Measurements from ENCODE around the gene ANKAR.
"Not testable (repeated sequence)": the region's sequence is repeated elsewhere in the genome, so short reads cannot be mapped to it uniquely, and the experiment has no call there.

ANKAR gene

DNA sequence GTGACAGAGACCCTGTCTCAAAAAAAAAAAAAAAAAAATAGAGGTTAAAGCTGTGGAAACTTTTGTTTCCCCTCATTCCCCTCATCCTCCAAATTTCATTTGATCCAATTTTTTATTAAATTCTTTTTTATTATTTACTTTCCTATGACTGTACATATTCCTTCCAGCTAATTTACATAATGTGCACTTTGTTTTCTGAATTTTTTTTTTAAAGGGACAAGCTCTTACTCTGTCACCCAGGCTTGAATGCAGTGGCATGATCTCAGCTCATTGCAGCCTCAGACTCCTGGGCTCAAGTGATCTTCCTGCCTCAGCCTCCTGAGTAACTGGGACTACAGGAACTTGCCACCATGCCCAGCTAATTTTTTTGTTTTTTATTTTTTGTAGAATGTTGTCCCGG lies 10.3 kb downstream of the ANKAR start:
- no peaks in the 10 kb centered on the region for H3K27me3 ChIP-seq (ENCODE audit: control insufficient read depth, insufficient read depth, low read length)
- H3K9ac ChIP-seq (ENCODE audit: low read depth, low read length), result no peak overlapping the region
- no peaks in the 10 kb centered on the region for H3K9me3 ChIP-seq (replicated peaks; ENCODE audit: low read length)
- no peak overlapping the region for H3K4me2 ChIP-seq (ENCODE audit: low read length)
- H3K4me1 ChIP-seq (ENCODE audit: control insufficient read depth, insufficient read depth, low read length), result peaks cover 9% of the 10 kb centered on the region
- H3K4me3 ChIP-seq (ENCODE audit: low read length), result no peak overlapping the region
- no peaks in the 10 kb centered on the region for H3K36me3 ChIP-seq (ENCODE audit: insufficient read depth, low read length)

DNA sequence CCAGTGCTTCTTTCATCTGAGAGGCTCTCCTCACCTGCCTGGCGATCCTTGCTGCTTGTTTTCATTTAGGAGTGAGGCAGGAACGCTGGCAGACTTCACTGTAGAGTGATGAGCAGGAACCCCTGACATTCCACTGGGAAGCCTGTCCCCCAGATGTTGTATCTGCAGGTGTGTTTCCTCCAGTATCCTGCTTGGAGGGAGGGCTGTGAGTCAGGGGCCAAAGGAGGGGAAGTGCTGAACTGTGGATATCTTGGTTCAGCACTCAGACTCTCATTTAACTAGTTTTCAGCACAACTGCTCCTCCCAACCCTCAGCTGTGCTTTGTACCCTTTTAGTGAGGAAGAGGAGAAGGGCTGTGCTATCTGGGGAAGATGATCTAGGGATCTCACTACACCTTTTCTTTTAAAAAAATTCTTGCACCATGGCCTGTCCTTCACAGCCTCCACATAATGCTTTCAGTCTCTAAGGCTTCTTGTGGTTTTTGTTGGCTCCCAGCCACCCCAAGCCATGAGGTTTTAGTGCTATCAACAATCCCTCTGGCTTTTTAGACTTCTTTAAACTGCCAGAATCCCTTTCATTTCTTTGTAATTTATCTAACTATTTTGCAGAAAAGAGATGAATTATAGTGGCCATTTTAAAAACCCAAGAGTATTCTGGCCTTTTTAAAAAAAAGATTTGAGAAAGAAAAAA lies 11.2 kb downstream of the ANKAR start:
- H3K9ac ChIP-seq (ENCODE audit: low read depth, low read length), result no peak overlapping the region
- H3K36me3 ChIP-seq (ENCODE audit: insufficient read depth, low read length), result no peaks in the 10 kb centered on the region
- no peaks in the 10 kb centered on the region for H3K27me3 ChIP-seq (ENCODE audit: control insufficient read depth, insufficient read depth, low read length)
- H3K4me2 ChIP-seq (ENCODE audit: low read length), result no peak overlapping the region
- H3K4me3 ChIP-seq (ENCODE audit: low read length), result no peak overlapping the region
- no peaks in the 10 kb centered on the region for H3K9me3 ChIP-seq (replicated peaks; ENCODE audit: low read length)
- H3K4me1 ChIP-seq (ENCODE audit: control insufficient read depth, insufficient read depth, low read length), result peaks cover 9% of the 10 kb centered on the region

DNA sequence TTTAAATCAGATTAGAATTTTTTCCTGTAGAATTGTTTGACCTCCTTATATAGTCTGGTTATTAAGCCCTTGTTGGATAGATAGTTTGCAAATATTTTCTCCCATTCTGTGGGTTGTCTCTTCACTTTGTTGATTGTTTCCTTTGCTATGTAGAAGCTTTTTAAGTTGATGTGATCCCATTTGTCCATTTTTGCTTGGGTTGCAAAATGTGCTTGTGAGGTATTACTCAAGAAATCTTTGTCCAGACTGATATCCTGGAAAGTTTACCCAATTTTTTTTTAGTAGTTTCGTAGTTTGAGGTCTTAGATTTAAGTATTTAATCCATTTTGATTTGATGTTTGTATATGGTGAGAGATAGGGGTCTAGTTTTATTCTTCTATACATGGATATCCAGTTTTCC lies 13.3 kb downstream of the ANKAR start:
- H3K4me2 ChIP-seq (ENCODE audit: low read length); H3K4me1 ChIP-seq (ENCODE audit: control insufficient read depth, insufficient read depth, low read length); H3K9me3 ChIP-seq (replicated peaks; ENCODE audit: low read length); H3K27me3 ChIP-seq (ENCODE audit: control insufficient read depth, insufficient read depth, low read length); H3K36me3 ChIP-seq (ENCODE audit: insufficient read depth, low read length); H3K4me3 ChIP-seq (ENCODE audit: low read length); H3K9ac ChIP-seq (ENCODE audit: low read depth, low read length): not testable (repeated sequence)

DNA sequence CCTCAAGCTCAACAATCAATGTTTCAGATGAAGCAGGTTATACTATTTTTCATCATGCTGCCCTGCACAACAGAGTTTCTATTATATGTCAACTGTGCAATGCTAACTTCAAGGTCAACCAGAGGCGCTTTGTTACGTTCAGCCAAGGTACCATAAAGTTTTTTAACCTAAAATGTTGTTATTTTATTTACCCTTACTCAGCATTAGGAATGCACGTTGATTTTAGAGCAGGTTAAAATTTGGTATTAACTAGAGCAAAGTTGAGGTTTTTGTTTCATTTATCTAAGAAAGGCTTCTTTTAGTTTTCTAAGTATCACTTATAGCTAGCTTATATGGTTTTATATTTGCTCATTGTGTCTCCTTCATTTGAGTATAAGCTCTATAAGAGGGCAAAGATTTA lies 21.8 kb downstream of the ANKAR start:
- no peak overlapping the region for H3K9ac ChIP-seq (ENCODE audit: low read depth, low read length)
- H3K9me3 ChIP-seq (replicated peaks; ENCODE audit: low read length), result no peaks in the 10 kb centered on the region
- H3K4me3 ChIP-seq (ENCODE audit: low read length), result no peak overlapping the region
- no peak overlapping the region for H3K4me2 ChIP-seq (ENCODE audit: low read length)
- H3K27me3 ChIP-seq (ENCODE audit: control insufficient read depth, insufficient read depth, low read length), result no peaks in the 10 kb centered on the region
- H3K36me3 ChIP-seq (ENCODE audit: insufficient read depth, low read length), result no peaks in the 10 kb centered on the region
- no peaks in the 10 kb centered on the region for H3K4me1 ChIP-seq (ENCODE audit: control insufficient read depth, insufficient read depth, low read length)

DNA sequence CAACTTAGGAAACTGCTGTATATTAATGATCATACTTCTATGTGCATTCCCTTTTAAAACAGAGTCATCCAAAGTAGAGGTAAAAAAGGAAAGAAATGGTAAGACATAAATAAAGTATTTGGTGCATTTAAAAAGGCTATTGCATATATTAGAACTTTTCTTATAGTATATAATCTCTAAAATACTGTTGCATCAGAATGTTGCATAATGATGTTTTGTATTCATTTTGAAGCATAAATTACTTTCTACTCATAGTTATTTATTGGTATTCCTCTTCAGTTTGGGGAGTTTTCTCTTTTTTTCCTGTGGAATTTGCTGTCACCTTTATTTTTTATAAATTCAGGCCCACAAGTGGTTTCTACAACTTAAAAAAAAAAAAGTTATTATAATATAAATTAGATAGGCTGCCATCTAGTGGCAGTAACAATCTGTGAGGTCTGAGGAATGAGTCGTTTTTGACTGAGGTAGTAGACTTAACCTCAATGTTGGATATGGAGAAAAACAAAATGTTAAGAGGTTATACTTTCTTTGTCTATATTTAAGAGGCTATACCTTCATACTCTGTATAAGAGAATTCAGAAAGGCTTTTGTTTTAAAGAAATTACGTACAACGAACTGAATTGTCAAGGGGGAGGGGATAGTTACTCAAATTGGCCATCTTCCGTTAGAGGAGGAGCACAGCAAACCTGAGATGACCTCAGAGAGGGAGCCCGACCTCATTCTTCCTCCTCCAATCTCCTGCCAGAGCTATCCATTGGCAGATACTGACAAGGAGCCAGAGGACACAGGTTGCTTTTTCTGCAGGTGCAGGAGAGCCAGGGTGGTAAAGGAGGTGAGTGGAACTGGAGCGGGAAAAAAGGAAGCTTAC lies 23.8 kb downstream of the ANKAR start:
- Histone ChIP-seq H3K9ac (ENCODE audit: low read depth, low read length) (no peak overlapping the region), H3K27me3 (ENCODE audit: control insufficient read depth, insufficient read depth, low read length) (no peaks in the 10 kb centered on the region), H3K4me1 (ENCODE audit: control insufficient read depth, insufficient read depth, low read length) (no peaks in the 10 kb centered on the region), H3K4me2 (ENCODE audit: low read length) (no peak overlapping the region), H3K36me3 (ENCODE audit: insufficient read depth, low read length) (no peaks in the 10 kb centered on the region), H3K9me3 (replicated peaks; ENCODE audit: low read length) (no peaks in the 10 kb centered on the region), H3K4me3 (ENCODE audit: low read length) (no peak overlapping the region)

DNA sequence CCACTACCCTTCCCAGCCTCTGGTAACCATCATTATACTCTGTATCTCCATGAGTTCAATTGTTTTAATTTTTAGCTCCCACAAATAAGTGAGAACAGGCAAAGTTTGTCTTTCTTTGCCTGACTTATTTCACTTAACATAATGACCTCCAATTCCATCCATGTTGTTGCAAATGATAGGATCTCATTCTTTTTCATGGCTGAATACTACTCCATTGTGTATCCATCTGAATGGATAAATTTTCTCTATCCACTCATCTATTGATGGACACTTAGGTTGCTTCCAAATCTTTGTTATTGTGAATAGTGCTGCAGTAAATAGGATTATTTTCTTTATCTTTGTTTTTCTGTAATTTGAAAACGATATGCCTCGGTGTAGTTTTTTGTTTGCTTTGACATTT lies 26.2 kb downstream of the ANKAR start:
- Histone ChIP-seq H3K4me3 (ENCODE audit: low read length) (no peak overlapping the region), H3K4me2 (ENCODE audit: low read length) (no peak overlapping the region), H3K9me3 (replicated peaks; ENCODE audit: low read length) (no peaks in the 10 kb centered on the region), H3K9ac (ENCODE audit: low read depth, low read length) (no peak overlapping the region), H3K27me3 (ENCODE audit: control insufficient read depth, insufficient read depth, low read length) (no peaks in the 10 kb centered on the region), H3K4me1 (ENCODE audit: control insufficient read depth, insufficient read depth, low read length) (no peaks in the 10 kb centered on the region), H3K36me3 (ENCODE audit: insufficient read depth, low read length) (no peaks in the 10 kb centered on the region)

DNA sequence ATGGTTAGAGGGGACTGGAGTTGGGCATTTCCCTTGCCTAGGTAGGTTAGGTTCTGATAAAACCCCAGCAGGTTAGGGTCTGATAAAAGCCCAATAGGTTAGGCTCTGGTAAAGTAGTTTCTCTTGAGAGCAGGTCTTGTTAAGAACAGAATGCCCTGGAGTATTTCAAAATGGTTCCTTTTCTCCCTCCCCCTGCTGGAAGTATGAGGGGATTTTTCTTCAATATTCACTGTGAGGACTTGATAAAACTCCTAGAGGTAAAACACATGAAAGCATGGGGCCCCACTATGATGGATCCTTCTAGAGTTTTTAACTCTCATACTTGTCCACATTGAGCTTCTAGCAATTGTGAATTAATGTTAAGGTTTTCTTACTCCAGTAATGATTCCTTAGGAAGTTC lies 27.6 kb downstream of the ANKAR start:
- no peaks in the 10 kb centered on the region for H3K36me3 ChIP-seq (ENCODE audit: insufficient read depth, low read length)
- H3K4me2 ChIP-seq (ENCODE audit: low read length), result no peak overlapping the region
- no peak overlapping the region for H3K9ac ChIP-seq (ENCODE audit: low read depth, low read length)
- no peaks in the 10 kb centered on the region for H3K4me1 ChIP-seq (ENCODE audit: control insufficient read depth, insufficient read depth, low read length)
- no peak overlapping the region for H3K4me3 ChIP-seq (ENCODE audit: low read length)
- no peaks in the 10 kb centered on the region for H3K9me3 ChIP-seq (replicated peaks; ENCODE audit: low read length)
- no peaks in the 10 kb centered on the region for H3K27me3 ChIP-seq (ENCODE audit: control insufficient read depth, insufficient read depth, low read length)

DNA sequence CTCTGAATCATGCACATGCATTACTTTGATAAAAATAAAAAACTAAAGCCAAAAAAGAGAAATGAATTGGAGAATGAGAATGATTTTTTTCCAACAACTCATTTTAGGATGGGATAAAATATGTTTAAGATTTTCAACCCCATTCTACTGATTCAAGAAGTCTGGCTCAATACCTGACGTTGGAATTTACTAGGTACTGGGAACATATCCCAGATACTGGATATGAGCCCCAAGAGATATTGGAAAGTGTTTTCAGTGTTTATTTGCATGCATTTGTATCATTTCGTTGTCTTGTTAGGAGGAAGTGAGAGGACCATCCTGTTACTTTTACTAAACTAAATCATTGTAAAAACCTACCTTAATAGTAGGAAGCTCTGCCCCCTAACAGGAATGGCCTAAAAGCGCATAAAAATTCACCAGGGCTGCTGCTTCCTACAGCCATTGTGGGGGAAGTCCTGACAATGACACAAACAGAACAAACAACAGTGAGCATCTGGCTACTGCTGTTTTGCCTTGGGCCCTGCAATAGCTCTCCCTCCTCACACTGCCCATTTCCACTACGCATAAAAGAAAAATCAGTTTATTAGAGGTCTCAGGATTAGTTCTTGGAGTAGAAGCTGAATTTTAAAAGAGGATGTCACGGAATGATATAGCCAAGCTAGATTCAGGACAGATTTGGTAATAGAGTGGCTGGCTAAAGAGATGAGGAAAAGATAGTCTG lies 35.2 kb downstream of the ANKAR start:
- no peaks in the 10 kb centered on the region for H3K9me3 ChIP-seq (replicated peaks; ENCODE audit: low read length)
- H3K4me2 ChIP-seq (ENCODE audit: low read length), result no peak overlapping the region
- no peak overlapping the region for H3K4me3 ChIP-seq (ENCODE audit: low read length)
- no peaks in the 10 kb centered on the region for H3K4me1 ChIP-seq (ENCODE audit: control insufficient read depth, insufficient read depth, low read length)
- H3K36me3 ChIP-seq (ENCODE audit: insufficient read depth, low read length), result no peaks in the 10 kb centered on the region
- no peak overlapping the region for H3K9ac ChIP-seq (ENCODE audit: low read depth, low read length)
- no peaks in the 10 kb centered on the region for H3K27me3 ChIP-seq (ENCODE audit: control insufficient read depth, insufficient read depth, low read length)

DNA sequence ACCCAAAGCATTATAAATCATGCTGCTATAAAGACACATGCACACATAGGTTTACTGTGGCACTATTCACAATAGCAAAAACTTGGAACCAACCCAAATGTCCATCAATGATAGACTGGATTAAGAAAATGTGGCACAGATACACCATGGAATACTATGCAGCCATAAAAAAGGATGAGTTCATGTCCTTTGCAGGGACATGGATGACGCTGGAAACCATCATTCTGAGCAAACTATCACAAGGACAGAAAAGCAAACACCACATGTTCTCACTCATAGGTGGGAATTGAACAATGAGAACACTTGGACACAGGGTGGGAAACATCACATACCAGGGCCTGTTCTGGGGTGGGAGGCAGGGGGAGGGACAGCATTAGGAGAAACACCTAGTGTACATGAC lies 43.1 kb downstream of the ANKAR start:
- H3K27me3 ChIP-seq (ENCODE audit: control insufficient read depth, insufficient read depth, low read length); H3K36me3 ChIP-seq (ENCODE audit: insufficient read depth, low read length); H3K4me2 ChIP-seq (ENCODE audit: low read length); H3K9me3 ChIP-seq (replicated peaks; ENCODE audit: low read length); H3K9ac ChIP-seq (ENCODE audit: low read depth, low read length); H3K4me1 ChIP-seq (ENCODE audit: control insufficient read depth, insufficient read depth, low read length); H3K4me3 ChIP-seq (ENCODE audit: low read length): not testable (repeated sequence)

DNA sequence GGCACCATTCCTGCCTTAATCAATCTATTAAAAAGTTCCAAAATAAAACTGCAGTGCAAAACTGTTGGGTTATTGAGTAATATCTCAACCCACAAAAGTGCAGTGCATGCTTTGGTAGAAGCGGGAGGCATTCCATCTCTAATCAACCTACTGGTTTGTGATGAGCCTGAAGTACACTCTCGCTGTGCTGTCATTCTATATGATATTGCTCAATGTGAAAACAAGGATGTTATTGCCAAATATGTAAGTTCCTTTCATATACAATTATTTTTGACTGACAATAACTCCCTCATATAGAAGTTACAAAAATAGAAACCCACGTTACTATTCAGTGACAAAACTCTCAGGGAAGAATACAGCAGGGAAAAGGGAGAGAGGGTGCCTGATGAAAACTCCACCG lies 45.1 kb downstream of the ANKAR start:
- no peak overlapping the region for H3K4me2 ChIP-seq (ENCODE audit: low read length)
- no peaks in the 10 kb centered on the region for H3K27me3 ChIP-seq (ENCODE audit: control insufficient read depth, insufficient read depth, low read length)
- H3K4me1 ChIP-seq (ENCODE audit: control insufficient read depth, insufficient read depth, low read length), result no peaks in the 10 kb centered on the region
- no peaks in the 10 kb centered on the region for H3K9me3 ChIP-seq (replicated peaks; ENCODE audit: low read length)
- H3K9ac ChIP-seq (ENCODE audit: low read depth, low read length), result no peak overlapping the region
- H3K4me3 ChIP-seq (ENCODE audit: low read length), result no peak overlapping the region
- no peaks in the 10 kb centered on the region for H3K36me3 ChIP-seq (ENCODE audit: insufficient read depth, low read length)

DNA sequence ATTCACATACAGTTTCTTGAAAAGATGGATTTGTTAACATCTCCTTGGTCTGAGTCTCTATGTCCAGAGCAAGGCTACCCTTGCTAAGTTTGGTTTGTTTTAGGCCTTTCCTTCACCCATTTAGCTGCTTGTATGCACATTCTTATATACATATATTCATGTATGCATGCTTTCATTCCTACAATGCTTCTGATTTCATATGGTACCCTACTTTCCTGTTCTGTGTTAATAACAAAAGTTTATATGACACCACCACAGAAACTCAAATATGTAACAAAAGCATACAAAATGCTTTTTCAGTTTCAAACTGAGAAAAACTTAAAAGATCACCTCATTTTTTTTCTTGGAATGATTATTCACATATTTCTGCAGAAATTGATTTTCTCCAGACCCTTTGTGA lies 48.7 kb downstream of the ANKAR start:
- Histone ChIP-seq H3K4me2 (ENCODE audit: low read length) (no peak overlapping the region), H3K36me3 (ENCODE audit: insufficient read depth, low read length) (no peaks in the 10 kb centered on the region), H3K4me1 (ENCODE audit: control insufficient read depth, insufficient read depth, low read length) (no peaks in the 10 kb centered on the region), H3K9ac (ENCODE audit: low read depth, low read length) (no peak overlapping the region), H3K4me3 (ENCODE audit: low read length) (no peak overlapping the region), H3K9me3 (replicated peaks; ENCODE audit: low read length) (no peaks in the 10 kb centered on the region), H3K27me3 (ENCODE audit: control insufficient read depth, insufficient read depth, low read length) (no peaks in the 10 kb centered on the region)

All from skeletal muscle satellite cell (primary cell).